ENCODE results near the gene ELMO2. TPM values are rescaled to one million over a fixed set of nuclear protein-coding genes. Genes with fewer than 3 reads are reported as not detected.

ELMO2 gene
- total and polyA plus RNA-seq, 9 of the 15 experiments (the other 6 are each of a cell fraction or from before 2014, with no cell fraction given): 7.5 to 21.5 (median 15.9) TPM

DNA sequence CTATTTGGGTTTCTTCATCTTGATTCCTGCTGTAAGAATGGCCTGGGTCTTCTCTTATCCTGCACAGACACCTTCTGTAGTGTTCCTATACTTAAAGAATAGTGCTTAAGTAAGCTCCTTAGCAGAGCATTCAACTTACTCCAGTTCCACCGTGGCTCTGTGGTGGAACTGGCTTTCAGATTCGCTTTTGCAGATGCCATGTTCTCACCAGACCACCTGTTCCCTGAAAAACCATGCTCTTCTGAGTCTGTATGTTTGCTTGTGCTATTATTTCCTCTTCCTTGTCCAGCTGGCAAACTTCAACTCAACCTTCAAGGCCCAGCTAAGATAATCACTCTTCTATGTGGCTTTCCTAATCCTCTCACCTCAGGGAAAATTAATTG lies 4.9 kb downstream of the ELMO2 start:
- intact Hi-C loops (cut with micrococcal nuclease) (no loop called here), in situ Hi-C loops (cut with MboI) (loop anchor here (5.0 kb wide), 1 partner anchor 34 kb away; no protein-coding TSS in a partner anchor)
- TF ChIP-seq BMI1 (IDR thresholded peaks at IDR 0.05; ENCODE audit: low read length) (no peak), SRSF1 (IDR thresholded peaks at IDR 0.05; ENCODE audit: low read depth, low read length) (no peak), DDX20 (tag; IDR thresholded peaks at IDR 0.05; ENCODE audit: low read depth) (no peak), ILF3 (IDR thresholded peaks at IDR 0.05; ENCODE audit: borderline replicate concordance) (no peak), MEF2D (tag; conservative IDR thresholded peaks at IDR 0.05; ENCODE audit: low read depth) (no peak), CSDE1 (IDR thresholded peaks at IDR 0.05) (no peak), TCF7L2 (IDR thresholded peaks at IDR 0.05; ENCODE audit: low read depth, low read length) (no peak)
- TF ChIP-seq, protein P1, sequence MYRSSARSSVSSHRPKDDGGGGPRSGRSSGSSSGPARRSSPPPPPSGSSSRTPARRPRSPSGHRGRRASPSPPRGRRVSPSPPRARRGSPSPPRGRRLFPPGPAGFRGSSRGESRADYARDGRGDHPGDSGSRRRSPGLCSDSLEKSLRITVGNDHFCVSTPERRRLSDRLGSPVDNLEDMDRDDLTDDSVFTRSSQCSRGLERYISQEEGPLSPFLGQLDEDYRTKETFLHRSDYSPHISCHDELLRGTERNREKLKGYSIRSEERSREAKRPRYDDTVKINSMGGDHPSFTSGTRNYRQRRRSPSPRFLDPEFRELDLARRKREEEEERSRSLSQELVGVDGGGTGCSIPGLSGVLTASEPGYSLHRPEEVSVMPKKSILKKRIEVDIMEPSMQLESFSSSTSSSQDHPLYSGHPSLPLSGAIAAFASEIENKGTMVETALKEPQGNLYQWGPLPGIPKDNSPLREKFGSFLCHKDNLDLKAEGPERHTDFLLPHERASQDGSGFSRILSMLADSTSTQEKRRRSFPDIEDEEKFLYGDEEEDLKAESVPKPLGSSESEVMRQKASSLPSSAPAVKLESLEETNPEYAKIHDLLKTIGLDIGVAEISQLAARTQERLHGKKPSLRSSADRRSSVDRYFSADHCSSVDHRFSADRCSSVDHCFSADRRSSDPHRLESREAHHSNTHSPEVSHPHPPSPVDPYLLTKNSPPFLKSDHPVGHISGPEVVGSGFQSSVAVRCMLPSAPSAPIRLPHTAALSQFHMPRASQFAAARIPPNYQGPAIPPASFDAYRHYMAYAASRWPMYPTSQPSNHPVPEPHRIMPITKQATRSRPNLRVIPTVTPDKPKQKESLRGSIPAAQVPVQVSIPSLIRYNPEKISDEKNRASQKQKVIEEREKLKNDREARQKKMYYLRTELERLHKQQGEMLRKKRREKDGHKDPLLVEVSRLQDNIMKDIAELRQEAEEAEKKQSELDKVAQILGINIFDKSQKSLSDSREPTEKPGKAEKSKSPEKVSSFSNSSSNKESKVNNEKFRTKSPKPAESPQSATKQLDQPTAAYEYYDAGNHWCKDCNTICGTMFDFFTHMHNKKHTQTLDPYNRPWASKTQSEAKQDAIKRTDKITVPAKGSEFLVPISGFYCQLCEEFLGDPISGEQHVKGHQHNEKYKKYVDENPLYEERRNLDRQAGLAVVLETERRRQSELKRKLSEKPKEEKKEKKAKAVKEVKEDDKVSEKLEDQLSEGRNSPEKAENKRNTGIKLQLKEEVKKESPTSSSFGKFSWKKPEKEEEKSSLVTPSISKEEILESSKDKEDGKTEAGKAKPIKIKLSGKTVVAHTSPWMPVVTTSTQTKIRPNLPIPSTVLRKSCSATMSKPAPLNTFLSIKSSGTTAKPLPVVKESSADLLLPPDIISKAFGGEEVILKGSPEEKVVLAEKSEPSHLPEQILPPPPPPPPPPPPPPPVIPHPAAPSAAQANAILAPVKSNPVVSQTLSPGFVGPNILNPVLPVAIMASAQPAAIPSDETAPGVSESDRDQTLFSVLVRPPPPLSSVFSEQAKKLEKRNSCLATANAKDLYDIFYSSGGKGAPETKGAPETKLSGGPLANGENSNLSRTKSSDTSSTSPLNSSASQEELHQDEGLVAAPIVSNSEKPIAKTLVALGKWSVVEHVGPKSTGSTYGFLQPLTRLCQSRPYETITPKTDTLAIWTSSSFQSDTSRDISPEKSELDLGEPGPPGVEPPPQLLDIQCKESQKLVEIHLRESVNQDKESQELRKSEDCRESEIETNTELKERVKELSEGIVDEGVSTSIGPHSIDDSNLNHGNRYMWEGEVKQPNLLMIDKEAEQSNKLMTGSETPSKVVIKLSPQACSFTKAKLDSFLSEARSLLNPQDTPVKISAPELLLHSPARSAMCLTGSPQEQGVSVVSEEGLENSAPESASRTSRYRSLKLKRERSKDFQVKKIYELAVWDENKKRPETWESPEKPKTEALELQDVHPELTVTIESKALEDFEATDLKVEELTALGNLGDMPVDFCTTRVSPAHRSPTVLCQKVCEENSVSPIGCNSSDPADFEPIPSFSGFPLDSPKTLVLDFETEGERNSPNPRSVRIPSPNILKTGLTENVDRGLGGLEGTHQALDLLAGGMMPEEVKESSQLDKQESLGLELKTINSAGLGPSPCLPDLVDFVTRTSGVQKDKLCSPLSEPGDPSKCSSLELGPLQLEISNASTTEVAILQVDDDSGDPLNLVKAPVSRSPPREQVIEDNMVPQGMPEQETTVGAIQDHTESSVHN (IDR thresholded peaks at IDR 0.05; ENCODE audit: borderline replicate concordance in 1 of 2, low read depth in 1 of 2): no peak
- TF ChIP-seq, protein P2, sequence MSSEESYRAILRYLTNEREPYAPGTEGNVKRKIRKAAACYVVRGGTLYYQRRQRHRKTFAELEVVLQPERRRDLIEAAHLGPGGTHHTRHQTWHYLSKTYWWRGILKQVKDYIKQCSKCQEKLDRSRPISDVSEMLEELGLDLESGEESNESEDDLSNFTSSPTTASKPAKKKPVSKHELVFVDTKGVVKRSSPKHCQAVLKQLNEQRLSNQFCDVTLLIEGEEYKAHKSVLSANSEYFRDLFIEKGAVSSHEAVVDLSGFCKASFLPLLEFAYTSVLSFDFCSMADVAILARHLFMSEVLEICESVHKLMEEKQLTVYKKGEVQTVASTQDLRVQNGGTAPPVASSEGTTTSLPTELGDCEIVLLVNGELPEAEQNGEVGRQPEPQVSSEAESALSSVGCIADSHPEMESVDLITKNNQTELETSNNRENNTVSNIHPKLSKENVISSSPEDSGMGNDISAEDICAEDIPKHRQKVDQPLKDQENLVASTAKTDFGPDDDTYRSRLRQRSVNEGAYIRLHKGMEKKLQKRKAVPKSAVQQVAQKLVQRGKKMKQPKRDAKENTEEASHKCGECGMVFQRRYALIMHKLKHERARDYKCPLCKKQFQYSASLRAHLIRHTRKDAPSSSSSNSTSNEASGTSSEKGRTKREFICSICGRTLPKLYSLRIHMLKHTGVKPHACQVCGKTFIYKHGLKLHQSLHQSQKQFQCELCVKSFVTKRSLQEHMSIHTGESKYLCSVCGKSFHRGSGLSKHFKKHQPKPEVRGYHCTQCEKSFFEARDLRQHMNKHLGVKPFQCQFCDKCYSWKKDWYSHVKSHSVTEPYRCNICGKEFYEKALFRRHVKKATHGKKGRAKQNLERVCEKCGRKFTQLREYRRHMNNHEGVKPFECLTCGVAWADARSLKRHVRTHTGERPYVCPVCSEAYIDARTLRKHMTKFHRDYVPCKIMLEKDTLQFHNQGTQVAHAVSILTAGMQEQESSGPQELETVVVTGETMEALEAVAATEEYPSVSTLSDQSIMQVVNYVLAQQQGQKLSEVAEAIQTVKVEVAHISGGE (CRISPR knock-in tag; IDR thresholded peaks at IDR 0.05): no peak
- FAIRE-seq (no peak), DNase-seq (ENCODE audit: extremely low read depth in 1 of 4, low spot score in 3 of 4) (no peak), ATAC-seq (no peak)
- Histone ChIP-seq H3K79me2 (ENCODE audit: control insufficient read depth, insufficient read depth, low read length) (peaks cover 16% of the 10 kb centered on the region), H3K27ac (ENCODE audit: extremely low read depth, low read depth, low read length) (no peak overlapping the region), H3K4me3 (no peak overlapping the region), H3K9me1 (ENCODE audit: control insufficient read depth, insufficient read depth, low read length) (no peaks in the 10 kb centered on the region), H3K4me1 (replicated peaks in 1 of 2; ENCODE audit: control insufficient read depth in 2 of 2, insufficient read depth in 2 of 2, low read length in 2 of 2) (peaks cover 19 to 26% of the 10 kb centered on the region in 2 experiments), H2AFZ (ENCODE audit: low read depth, low read length) (no peak overlapping the region), H3K36me3 (ENCODE audit: control insufficient read depth, insufficient read depth, low read length) (peaks cover 12% of the 10 kb centered on the region; the same call in 1 of the 3 replicates), H3K9me3 (replicated peaks; ENCODE audit: control insufficient read depth, insufficient read depth, low read depth, low read length) (no peaks in the 10 kb centered on the region), H3K9ac (ENCODE audit: insufficient read depth in 1 of 2, low read depth in 2 of 2, low read length in 2 of 2) (no peak overlapping the region; a peak in 1 of 4 replicates), H3K4me2 (ENCODE audit: insufficient read depth, low read length) (no peak overlapping the region), H3K27me3 (ENCODE audit: control insufficient read depth in 2 of 2, insufficient read depth in 2 of 2, low read length in 2 of 2) (no peaks in the 10 kb centered on the region), H4K20me1 (replicated peaks; ENCODE audit: control insufficient read depth, insufficient read depth, low read length) (peaks cover 14% of the 10 kb centered on the region; the same call in 1 of the 2 replicates)
- POLR2A ChIA-PET: interaction anchor here (1.5 to 1.6 kb wide), 2 partner anchors 15 to 43 kb away, joined by 4 read pairs; no protein-coding TSS in a partner anchor
- 38% methylated on average over 2 of the region's 2 CpGs for WGBS (ENCODE audit: insufficient coverage, low coverage, missing lambda C conversion rate)
- CTCF ChIA-PET (ENCODE audit: low intra/inter-chr PET ratio): no interaction called here
- BruUV-seq (replicated peaks): no TSS peak
